Measurements from ENCODE around the gene CFAP410. TPM values are rescaled to one million over a fixed set of nuclear protein-coding genes. Genes with fewer than 3 reads are reported as not detected.

CFAP410 gene
- total RNA-seq, 2 experiments from 2014 or later: 15.1 to 20.6 TPM

DNA sequence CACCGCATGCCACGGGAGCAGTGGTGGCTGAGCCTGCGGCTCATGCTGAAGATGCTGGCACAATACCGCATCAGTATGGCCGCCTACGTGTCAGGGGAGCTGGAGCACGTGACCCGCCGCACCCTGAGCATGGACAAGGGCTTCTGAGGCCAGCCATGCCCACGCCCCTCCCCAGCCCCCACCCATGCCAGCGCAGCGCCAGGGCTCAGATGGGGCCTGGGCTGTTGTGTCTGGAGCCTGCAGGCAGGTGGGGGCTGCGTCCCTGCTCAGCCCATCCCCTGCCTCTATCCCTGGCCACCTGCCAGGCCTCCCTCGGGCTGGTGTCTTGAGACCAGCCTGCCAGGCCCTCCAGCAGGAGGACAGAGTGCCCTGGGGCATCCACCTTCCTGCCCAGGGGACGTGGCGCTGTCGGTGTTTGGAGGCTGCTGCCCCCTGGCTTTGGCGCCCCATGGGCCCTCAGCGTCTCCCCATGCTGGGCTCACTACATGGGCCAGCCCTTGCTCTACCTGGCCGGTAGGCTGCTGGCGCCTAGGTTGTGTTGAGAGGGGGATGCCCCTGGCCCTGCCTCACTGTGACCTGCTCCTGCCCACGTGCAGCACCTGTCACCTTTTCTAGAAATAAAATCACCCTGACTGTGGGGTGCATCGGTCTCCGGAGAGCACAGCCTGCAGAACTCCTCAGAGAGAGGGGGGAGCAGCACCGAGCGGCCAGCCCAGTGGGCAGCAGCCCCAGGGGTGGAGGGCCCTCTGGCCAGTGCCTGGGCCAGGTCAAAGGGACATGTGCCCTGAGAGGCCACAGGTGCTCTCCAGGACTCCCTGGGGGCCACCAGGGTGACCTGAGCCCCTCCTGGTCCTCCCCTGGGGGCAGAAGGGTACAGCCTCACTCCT lies 12.2 kb downstream of the CFAP410 start:
- intact Hi-C loops (cut with micrococcal nuclease; ENCODE audit: unreplicated experiment): no loop called here
- Histone ChIP-seq H3K9me3 (ENCODE audit: low read length) (no peaks in the 10 kb centered on the region), H3K27ac (ENCODE audit: low read depth, low read length, poor library complexity, severe bottlenecking) (no peak overlapping the region), H3K4me2 (ENCODE audit: low read length) (no peak overlapping the region), H3K79me2 (ENCODE audit: insufficient read depth, low read depth, low read length) (no peaks in the 10 kb centered on the region), H3K36me3 (ENCODE audit: insufficient read depth, low read length) (peaks cover 36% of the 10 kb centered on the region; the same call in 1 of the 2 replicates), H3K4me1 (ENCODE audit: insufficient read depth, low read length, poor library complexity, severe bottlenecking) (no peaks in the 10 kb centered on the region), H3K4me3 (ENCODE audit: low read depth, low read length, poor library complexity, severe bottlenecking) (no peak overlapping the region), H4K20me1 (ENCODE audit: insufficient read depth, low read length) (no peaks in the 10 kb centered on the region), H3K9me2 (ENCODE audit: insufficient read depth, low read length) (no peaks in the 10 kb centered on the region), H2AFZ (ENCODE audit: low read length) (no peak overlapping the region)
- ChIA-PET POLR2A (no interaction called here), CTCF (ENCODE audit: unreplicated experiment) (interaction anchor here (0.6 kb wide), 1 partner anchor 398 kb away, joined by 5 read pairs; no protein-coding TSS in a partner anchor)
- no peak for TF ChIP-seq EZH2phosphoT487 (IDR thresholded peaks at IDR 0.05; ENCODE audit: borderline replicate concordance, low read depth, low read length)
- TF ChIP-seq CTCF (conservative IDR thresholded peaks at IDR 0.05; ENCODE audit: low read length): no peak
- BruUV-seq (replicated peaks): TSS peak; percentile 61
- no peak for DNase-seq (ENCODE audit: low spot score)

DNA sequence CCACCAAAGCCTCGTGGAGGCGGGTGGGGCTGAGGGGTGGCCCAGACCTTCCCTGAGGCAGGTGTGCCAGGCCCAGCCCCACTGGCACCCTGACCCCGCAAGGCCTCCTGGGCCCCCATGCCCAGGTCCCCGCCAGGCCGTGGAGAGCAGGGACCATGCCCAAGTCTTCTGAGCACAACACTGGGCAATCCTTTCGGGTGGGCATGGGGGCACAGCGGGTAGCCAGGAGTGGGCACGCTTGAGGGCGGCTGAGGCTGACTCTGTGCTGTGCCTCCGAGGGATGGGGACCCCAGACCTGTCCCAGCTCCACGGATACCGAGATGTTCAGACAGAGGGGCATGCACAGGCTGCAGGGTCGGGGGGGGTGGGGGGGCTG lies 12.9 kb downstream of the CFAP410 start:
- H3K9me2 ChIP-seq (ENCODE audit: insufficient read depth, low read length): no peaks in the 10 kb centered on the region
- no peak for DNase-seq (ENCODE audit: low spot score)
- no peak overlapping the region for H3K27ac ChIP-seq (ENCODE audit: low read depth, low read length, poor library complexity, severe bottlenecking)
- H3K36me3 ChIP-seq (ENCODE audit: insufficient read depth, low read length): peaks cover 36% of the 10 kb centered on the region; the same call in 1 of the 2 replicates
- H3K9me3 ChIP-seq (ENCODE audit: low read length): no peaks in the 10 kb centered on the region
- H3K4me3 ChIP-seq (ENCODE audit: low read depth, low read length, poor library complexity, severe bottlenecking): no peak overlapping the region
- TF ChIP-seq CTCF (conservative IDR thresholded peaks at IDR 0.05; ENCODE audit: low read length): no peak
- TF ChIP-seq EZH2phosphoT487 (IDR thresholded peaks at IDR 0.05; ENCODE audit: borderline replicate concordance, low read depth, low read length): no peak
- no peak overlapping the region for H2AFZ ChIP-seq (ENCODE audit: low read length)
- no TSS peak for BruUV-seq (replicated peaks)
- H3K4me2 ChIP-seq (ENCODE audit: low read length): no peak overlapping the region
- H4K20me1 ChIP-seq (ENCODE audit: insufficient read depth, low read length): no peaks in the 10 kb centered on the region
- intact Hi-C loops (cut with micrococcal nuclease; ENCODE audit: unreplicated experiment): no loop called here
- ChIA-PET CTCF (ENCODE audit: unreplicated experiment) (interaction anchor here (0.6 kb wide), 1 partner anchor 399 kb away, joined by 5 read pairs; no protein-coding TSS in a partner anchor), POLR2A (no interaction called here)
- H3K79me2 ChIP-seq (ENCODE audit: insufficient read depth, low read depth, low read length): no peaks in the 10 kb centered on the region
- H3K4me1 ChIP-seq (ENCODE audit: insufficient read depth, low read length, poor library complexity, severe bottlenecking): no peaks in the 10 kb centered on the region

Data from OCI-LY7 (cell line).